Loucy (cell line): ENCODE results near the gene KPNA4.

Experiments
- H2AFZ ChIP-seq: fragments of 200-600 bp; sonication (generic); 2 replicates; pipeline ENCODE4 v1.6.0; 2016; ENCODE audit warnings: antibody characterized with exemption, mild to moderate bottlenecking, low read length, moderate library complexity
- H3F3A ChIP-seq: fragments of 200-600 bp; 2 replicates; pipeline ENCODE4 v1.6.0; 2016; ENCODE audit warnings: antibody characterized with exemption, low read depth, mild to moderate bottlenecking
- H3K27me3 ChIP-seq: fragments of 200-600 bp; sonication (generic); 2 replicates; pipeline ENCODE4 v1.6.1; 2014; ENCODE audit warnings: low read length, mild to moderate bottlenecking; ENCODE audit not compliant: insufficient read depth, poor library complexity, severe bottlenecking
- H3K36me3 ChIP-seq: fragments of 200-600 bp; sonication (generic); 2 replicates; pipeline ENCODE4 v1.6.1; 2016; ENCODE audit warnings: low read length; ENCODE audit not compliant: insufficient read depth
- H3K4me1 ChIP-seq: fragments of 200-600 bp; sonication (generic); 2 replicates; pipeline ENCODE4 v1.5.1; 2014; ENCODE audit warnings: low read length, mild to moderate bottlenecking; ENCODE audit not compliant: insufficient read depth, poor library complexity, severe bottlenecking
- H3K4me2 ChIP-seq: fragments of 200-600 bp; sonication (generic); 2 replicates; pipeline ENCODE4 v1.6.0; 2014; ENCODE audit warnings: antibody characterized with exemption, low read length, low read depth, mild to moderate bottlenecking; ENCODE audit not compliant: poor library complexity, severe bottlenecking
- H3K4me3 ChIP-seq: fragments of 200-600 bp; sonication (generic); 2 replicates; pipeline ENCODE4 v1.5.1; 2014; ENCODE audit warnings: low read length, mild to moderate bottlenecking, mixed read lengths; ENCODE audit not compliant: poor library complexity, severe bottlenecking
- H3K79me2 ChIP-seq: fragments of 200-600 bp; sonication (generic); 2 replicates; pipeline ENCODE4 v1.6.1; 2014; ENCODE audit warnings: low read length; ENCODE audit not compliant: insufficient read depth
- H3K9ac ChIP-seq: fragments of 200-600 bp; sonication (generic); 2 replicates; pipeline ENCODE4 v1.6.0; 2014; ENCODE audit warnings: mild to moderate bottlenecking, low read depth, low read length, moderate library complexity; ENCODE audit not compliant: poor library complexity, severe bottlenecking
- H3K9me2 ChIP-seq: fragments of 200-600 bp; sonication (generic); replicated peaks from 2 replicates; pipeline ENCODE4 v1.6.1; 2016; ENCODE audit warnings: low read depth, low read length, mixed read lengths
- H3K9me3 ChIP-seq: fragments of 200-600 bp; sonication (generic); 2 replicates; pipeline ENCODE4 v1.6.1; 2014; ENCODE audit warnings: mild to moderate bottlenecking, antibody characterized with exemption, low read length, low read depth; ENCODE audit not compliant: insufficient read depth
- H4K20me1 ChIP-seq: fragments of 200-600 bp; sonication (generic); 2 replicates; pipeline ENCODE4 v1.6.0; 2014; ENCODE audit warnings: antibody characterized with exemption, low read length, mild to moderate bottlenecking; ENCODE audit not compliant: insufficient read depth, poor library complexity, severe bottlenecking
- EZH2phosphoT487 ChIP-seq: fragments of 200-600 bp; IDR thresholded peaks from 2 replicates; pipeline ENCODE4 v1.6.1; 2018; ENCODE audit warnings: antibody characterized with exemption, mild to moderate bottlenecking, moderate library complexity, borderline replicate concordance
- TF ChIP-seq, protein P1 (sequence below): fragments of 200-600 bp; sonication (generic); conservative IDR thresholded peaks from 2 replicates; pipeline ENCODE4 v1.5.1; 2014; ENCODE audit warnings: mild to moderate bottlenecking, antibody characterized with exemption, low read length

KPNA4 gene, protein sequence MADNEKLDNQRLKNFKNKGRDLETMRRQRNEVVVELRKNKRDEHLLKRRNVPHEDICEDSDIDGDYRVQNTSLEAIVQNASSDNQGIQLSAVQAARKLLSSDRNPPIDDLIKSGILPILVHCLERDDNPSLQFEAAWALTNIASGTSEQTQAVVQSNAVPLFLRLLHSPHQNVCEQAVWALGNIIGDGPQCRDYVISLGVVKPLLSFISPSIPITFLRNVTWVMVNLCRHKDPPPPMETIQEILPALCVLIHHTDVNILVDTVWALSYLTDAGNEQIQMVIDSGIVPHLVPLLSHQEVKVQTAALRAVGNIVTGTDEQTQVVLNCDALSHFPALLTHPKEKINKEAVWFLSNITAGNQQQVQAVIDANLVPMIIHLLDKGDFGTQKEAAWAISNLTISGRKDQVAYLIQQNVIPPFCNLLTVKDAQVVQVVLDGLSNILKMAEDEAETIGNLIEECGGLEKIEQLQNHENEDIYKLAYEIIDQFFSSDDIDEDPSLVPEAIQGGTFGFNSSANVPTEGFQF

DNA sequence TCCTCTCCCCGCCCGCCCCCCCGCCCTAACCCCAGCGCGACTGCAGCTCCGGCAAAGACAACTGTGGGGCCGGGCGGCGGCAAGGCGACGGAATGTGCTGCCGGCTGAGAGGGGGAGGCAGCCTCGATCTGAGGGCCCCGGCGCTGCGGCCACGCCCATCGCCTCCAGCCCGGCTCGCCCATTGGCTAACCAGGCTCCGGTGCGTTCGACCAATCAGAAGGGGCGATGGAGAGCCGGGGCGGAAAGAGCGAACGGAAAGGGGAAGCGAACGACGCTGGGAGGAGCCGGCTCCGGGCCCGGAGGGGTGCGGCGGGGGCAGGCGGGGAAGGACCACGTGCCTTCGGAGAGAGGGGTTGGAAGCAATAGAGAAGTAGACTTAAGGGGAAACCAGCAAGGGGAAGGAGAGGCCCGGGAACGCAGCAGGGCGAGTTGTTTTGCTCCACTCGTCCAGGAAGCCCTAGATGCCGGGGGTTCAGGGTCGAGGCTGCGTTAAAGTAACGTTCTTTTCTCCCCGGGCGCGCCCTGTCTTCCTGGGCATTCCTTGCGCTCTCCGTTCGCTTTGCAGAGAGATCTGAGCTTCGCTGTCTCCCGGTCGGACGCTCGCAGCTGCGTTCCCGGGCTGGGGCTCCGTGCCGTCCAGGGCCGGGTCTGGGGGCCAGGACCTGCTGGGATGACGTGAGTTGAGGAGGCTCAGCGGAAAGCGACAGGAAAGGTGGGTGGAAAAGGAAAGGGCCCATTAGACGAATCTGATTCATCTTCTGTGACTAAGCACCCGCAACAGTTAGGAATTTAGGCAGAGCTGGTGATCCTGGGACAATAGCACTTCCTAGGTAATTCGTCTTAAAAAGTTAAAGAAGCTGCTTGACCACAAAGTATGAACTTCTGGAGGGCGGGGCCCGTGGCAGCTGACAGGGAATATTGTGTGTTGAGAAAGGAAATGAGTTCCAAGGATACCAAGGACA lies at the start of gene KPNA4:
Gene KPNA4 (minus strand): TSS at position 130 of the 962 bp plus-strand sequence. CDS start 289 bp downstream, outside the sequence.
- H3K9me3 ChIP-seq, result no peaks in the 10 kb centered on the region
- H3K79me2 ChIP-seq, result peaks cover 49% of the 10 kb centered on the region
- no peaks in the 10 kb centered on the region for H3K36me3 ChIP-seq
- no peaks in the 10 kb centered on the region for H3K27me3 ChIP-seq
- H3K4me3 ChIP-seq, result peak within 1 kb of the TSS; percentile 98
- TF ChIP-seq, protein P1, sequence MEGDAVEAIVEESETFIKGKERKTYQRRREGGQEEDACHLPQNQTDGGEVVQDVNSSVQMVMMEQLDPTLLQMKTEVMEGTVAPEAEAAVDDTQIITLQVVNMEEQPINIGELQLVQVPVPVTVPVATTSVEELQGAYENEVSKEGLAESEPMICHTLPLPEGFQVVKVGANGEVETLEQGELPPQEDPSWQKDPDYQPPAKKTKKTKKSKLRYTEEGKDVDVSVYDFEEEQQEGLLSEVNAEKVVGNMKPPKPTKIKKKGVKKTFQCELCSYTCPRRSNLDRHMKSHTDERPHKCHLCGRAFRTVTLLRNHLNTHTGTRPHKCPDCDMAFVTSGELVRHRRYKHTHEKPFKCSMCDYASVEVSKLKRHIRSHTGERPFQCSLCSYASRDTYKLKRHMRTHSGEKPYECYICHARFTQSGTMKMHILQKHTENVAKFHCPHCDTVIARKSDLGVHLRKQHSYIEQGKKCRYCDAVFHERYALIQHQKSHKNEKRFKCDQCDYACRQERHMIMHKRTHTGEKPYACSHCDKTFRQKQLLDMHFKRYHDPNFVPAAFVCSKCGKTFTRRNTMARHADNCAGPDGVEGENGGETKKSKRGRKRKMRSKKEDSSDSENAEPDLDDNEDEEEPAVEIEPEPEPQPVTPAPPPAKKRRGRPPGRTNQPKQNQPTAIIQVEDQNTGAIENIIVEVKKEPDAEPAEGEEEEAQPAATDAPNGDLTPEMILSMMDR, result no peak
- no peak for TF ChIP-seq EZH2phosphoT487
- peaks cover 39% of the 10 kb centered on the region for H4K20me1 ChIP-seq
- H3F3A ChIP-seq, result no peaks in the 10 kb centered on the region
- peak within 1 kb of the TSS; percentile 91 for H3K4me2 ChIP-seq
- peaks cover 43% of the 10 kb centered on the region for H3K4me1 ChIP-seq
- peak within 1 kb of the TSS; percentile 88 for H3K9ac ChIP-seq
- H2AFZ ChIP-seq, result peak within 1 kb of the TSS; percentile 92
- no peaks in the 10 kb centered on the region for H3K9me2 ChIP-seq

DNA sequence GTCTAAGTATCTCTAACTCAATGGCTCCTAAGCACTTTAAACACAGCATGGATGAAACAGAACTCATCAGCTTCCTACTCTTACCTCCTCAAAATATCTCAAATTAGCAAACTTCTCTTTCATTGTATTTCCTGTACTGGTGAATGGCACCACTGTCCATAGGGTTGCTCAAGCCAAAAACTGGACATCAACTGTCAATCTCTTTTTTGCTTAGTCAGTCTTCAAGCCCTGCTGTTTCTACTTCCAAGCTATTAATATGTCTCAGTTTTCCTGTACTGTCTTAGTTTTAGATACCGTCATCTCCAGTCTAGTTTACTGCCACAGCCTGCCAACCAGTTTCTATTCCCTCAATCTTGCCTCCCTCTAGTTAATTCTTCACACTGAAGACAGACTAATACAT lies 48.3 kb upstream of the KPNA4 start:
- Histone ChIP-seq H2AFZ (no peak overlapping the region), H3K9me3 (no peaks in the 10 kb centered on the region), H3K36me3 (no peaks in the 10 kb centered on the region), H3K4me2 (no peak overlapping the region), H3K4me1 (no peaks in the 10 kb centered on the region), H4K20me1 (no peaks in the 10 kb centered on the region), H3F3A (no peaks in the 10 kb centered on the region), H3K79me2 (no peaks in the 10 kb centered on the region), H3K4me3 (no peak overlapping the region), H3K9me2 (no peaks in the 10 kb centered on the region), H3K27me3 (no peaks in the 10 kb centered on the region), H3K9ac (no peak overlapping the region)
- TF ChIP-seq, protein P1, result no peak
- no peak for TF ChIP-seq EZH2phosphoT487

DNA sequence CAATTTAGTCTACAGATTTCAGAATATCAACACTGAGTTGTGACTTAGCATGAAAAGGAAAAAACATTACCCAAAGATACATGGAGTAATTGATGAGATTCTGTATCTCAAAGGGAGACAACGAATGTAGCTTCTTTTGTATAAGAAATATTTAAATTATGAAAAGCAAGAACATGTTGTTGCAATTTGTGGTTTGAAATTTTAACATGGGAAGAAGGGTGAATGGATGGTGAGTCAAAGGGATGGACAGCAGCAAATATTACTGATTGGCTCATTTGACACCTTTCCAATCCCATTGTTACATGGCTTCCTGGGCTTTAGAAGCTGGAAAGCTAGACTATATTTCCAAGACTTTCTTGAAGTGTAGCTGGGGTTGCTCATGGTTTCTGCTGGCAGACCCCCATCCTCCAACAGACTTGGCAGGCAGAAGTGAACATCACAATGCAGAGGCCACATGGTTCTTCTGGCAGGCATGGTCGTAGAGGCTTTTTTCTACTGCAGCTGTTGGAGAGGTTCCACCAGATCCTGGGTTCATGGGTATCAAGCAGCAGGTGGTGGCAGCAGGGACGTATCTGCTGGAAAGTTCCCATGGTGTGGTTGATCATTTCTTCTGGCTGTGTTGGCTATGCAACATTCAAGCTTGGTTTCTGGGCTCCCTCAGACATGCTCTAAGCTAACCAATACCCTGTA lies 47.2 kb upstream of the KPNA4 start:
- Histone ChIP-seq H3K9ac (no peak overlapping the region), H3K36me3 (no peaks in the 10 kb centered on the region), H3K79me2 (no peaks in the 10 kb centered on the region), H3K27me3 (no peaks in the 10 kb centered on the region), H2AFZ (no peak overlapping the region), H3K4me2 (no peak overlapping the region), H4K20me1 (no peaks in the 10 kb centered on the region), H3K9me3 (no peaks in the 10 kb centered on the region), H3K9me2 (no peaks in the 10 kb centered on the region), H3K4me1 (no peaks in the 10 kb centered on the region), H3F3A (no peaks in the 10 kb centered on the region), H3K4me3 (no peak overlapping the region)
- TF ChIP-seq, protein P1, result no peak
- TF ChIP-seq EZH2phosphoT487, result no peak
